Upper lobe of right lung (tissue), 1 donor: ENCODE data around the gene TM7SF2. TPM values are rescaled to one million over a fixed set of nuclear protein-coding genes. Genes with fewer than 3 reads are reported as not detected.
A peak's percentile ranks its signal among the peaks of the same experiment; 100 is the strongest.

Source experiments
- ATAC-seq: fragments of 200-7000 bp; cut with Tn5 transposase; one replicate; pipeline ENCODE4 v1.9.1; 2020; ENCODE audit warnings: mild to moderate bottlenecking, moderate library complexity
- DNase-seq: peaks from one replicate; pipeline ENCODE4 v3.0.0-alpha.2; 2020
- H3K27ac ChIP-seq: fragments of 200-600 bp; one replicate; pipeline ENCODE4 v1.8.0; 2022
- H3K27me3 ChIP-seq: fragments of 200-600 bp; one replicate; pipeline ENCODE4 v1.8.0; 2022; ENCODE audit warnings: mild to moderate bottlenecking
- H3K36me3 ChIP-seq: fragments of 200-600 bp; one replicate; pipeline ENCODE4 v1.8.0; 2022
- H3K4me1 ChIP-seq: fragments of 200-600 bp; one replicate; pipeline ENCODE4 v1.8.0; 2022
- H3K4me3 ChIP-seq: fragments of 200-600 bp; one replicate; pipeline ENCODE4 v1.8.0; 2022; ENCODE audit warnings: mild to moderate bottlenecking
- H3K9me3 ChIP-seq: fragments of 200-600 bp; one replicate; pipeline ENCODE4 v1.8.0; 2022
- CTCF ChIP-seq: fragments of 200-600 bp; IDR thresholded peaks from one replicate; pipeline ENCODE4 v1.8.0; 2022; ENCODE audit warnings: antibody characterized with exemption
- intact Hi-C: fragments of 100-400 bp; cut with DNase I; formaldehyde crosslinking; loops from one replicate; pipeline ENCODE4 v1.11.0; 2022
- microRNA-seq: library from miRNA; unstranded; fragments of <30 nt; microRNA quantifications from one replicate; pipeline ENCODE4 v1.2.0, GENCODE V29; 2020; ENCODE audit warnings: borderline microRNAs expressed
- total RNA-seq: library from RNA; stranded (reverse); fragmentation: NEBNext Ultra II Directional; extraction: Animal tissue kit (Norgen Biotek cat#: 25700); gene quantifications from one replicate; pipeline ENCODE4 v1.2.1, GENCODE V29; 2021
- donor health status: DM: no; HTN: yes; CAD: no; lungs with severe emphysema.

TM7SF2 gene
- total RNA-seq, 1 donor from 2014 or later: 39.0 TPM

GRCh38 chr11:65156926-65157325, 45.3 kb downstream of the TM7SF2 start:
- Histone ChIP-seq H3K27me3 (no peaks in the 10 kb centered on the region), H3K36me3 (no peaks in the 10 kb centered on the region), H3K4me1 (peaks cover under 1% of the 10 kb centered on the region), H3K27ac (no peak overlapping the region), H3K9me3 (no peaks in the 10 kb centered on the region), H3K4me3 (no peak overlapping the region)
- ATAC-seq (no peak), DNase-seq (no peak)
- no peak for TF ChIP-seq CTCF
- intact Hi-C loops: no loop called here

- Histone ChIP-seq H3K4me3 (no peak overlapping the region), H3K4me1 (no peaks in the 10 kb centered on the region), H3K36me3 (no peaks in the 10 kb centered on the region), H3K27me3 (no peaks in the 10 kb centered on the region), H3K9me3 (no peaks in the 10 kb centered on the region), H3K27ac (no peak overlapping the region)
- TF ChIP-seq CTCF: no peak
- DNase-seq: no peak
- peak; percentile 66 for ATAC-seq
- intact Hi-C loops: no loop called here
Measured at GRCh38 chr11:65157336-65157735, 45.7 kb downstream of the TM7SF2 start.

GRCh38 chr11:65159012-65159411, 47.3 kb downstream of the TM7SF2 start:
- H3K36me3 ChIP-seq: no peaks in the 10 kb centered on the region
- no peak overlapping the region for H3K4me3 ChIP-seq
- H3K4me1 ChIP-seq: no peaks in the 10 kb centered on the region
- intact Hi-C loops: no loop called here
- no peak for TF ChIP-seq CTCF
- H3K9me3 ChIP-seq: no peaks in the 10 kb centered on the region
- no peaks in the 10 kb centered on the region for H3K27me3 ChIP-seq
- no peak for ATAC-seq
- no peak overlapping the region for H3K27ac ChIP-seq
- DNase-seq: no peak

- ATAC-seq (no peak), DNase-seq (no peak)
- H3K36me3 ChIP-seq: no peaks in the 10 kb centered on the region
- no peaks in the 10 kb centered on the region for H3K27me3 ChIP-seq
- no peak overlapping the region for H3K4me3 ChIP-seq
- intact Hi-C loops: no loop called here
- TF ChIP-seq CTCF: no peak
- no peak overlapping the region for H3K27ac ChIP-seq
- H3K4me1 ChIP-seq: no peaks in the 10 kb centered on the region
- no peaks in the 10 kb centered on the region for H3K9me3 ChIP-seq
Measured at GRCh38 chr11:65160643-65161042, 49.0 kb downstream of the TM7SF2 start.

GRCh38 chr11:65163684-65164083, 52.0 kb downstream of the TM7SF2 start:
- intact Hi-C loops: no loop called here
- DNase-seq (no peak), ATAC-seq (no peak)
- H3K36me3 ChIP-seq: no peaks in the 10 kb centered on the region
- H3K27ac ChIP-seq: no peak overlapping the region
- no peak overlapping the region for H3K4me3 ChIP-seq
- H3K4me1 ChIP-seq: no peaks in the 10 kb centered on the region
- no peaks in the 10 kb centered on the region for H3K9me3 ChIP-seq
- H3K27me3 ChIP-seq: no peaks in the 10 kb centered on the region
- no peak for TF ChIP-seq CTCF

Small RNA genes lying within 50 kb of the gene (microRNA-seq; reads per million reads assigned to microRNA genes)
- gene MIR6751: 0.50 reads per million

Other genes with a start within 250 kb of the TM7SF2 start
- 94.6 TPM for gene EHD1, start 233.3 kb upstream of the TM7SF2 start, total RNA-seq
- gene ATG2A, start 194.7 kb upstream of the TM7SF2 start, total RNA-seq: 23.2 TPM
- 29.4 TPM for gene PPP2R5B, start 187.2 kb upstream of the TM7SF2 start, total RNA-seq
- gene GPHA2, start 176.0 kb upstream of the TM7SF2 start, total RNA-seq: not detected
- not detected for gene MAJIN, start 139.8 kb upstream of the TM7SF2 start, total RNA-seq
- 7.5 TPM for gene BATF2, start 114.9 kb upstream of the TM7SF2 start, total RNA-seq
- 84.4 TPM for gene ARL2, start 97.7 kb upstream of the TM7SF2 start, total RNA-seq
- gene SNX15, start 84.4 kb upstream of the TM7SF2 start, total RNA-seq: 27.1 TPM
- gene SAC3D1, start 70.7 kb upstream of the TM7SF2 start, total RNA-seq: 10.2 TPM
- gene NAALADL1, start 53.3 kb upstream of the TM7SF2 start, total RNA-seq: 10.0 TPM
- 1.7 TPM for gene CDCA5, start 27.8 kb upstream of the TM7SF2 start, total RNA-seq
- 32.1 TPM for gene ZFPL1, start 27.6 kb upstream of the TM7SF2 start, total RNA-seq
- gene VPS51, start 15.7 kb upstream of the TM7SF2 start, total RNA-seq: 101 TPM
- 7.5 TPM for gene ZNHIT2, start 5.8 kb downstream of the TM7SF2 start, total RNA-seq
- gene FAU, start 10.3 kb downstream of the TM7SF2 start, total RNA-seq: 754 TPM
- 53.7 TPM for gene MRPL49, start 10.4 kb downstream of the TM7SF2 start, total RNA-seq
- gene SYVN1, start 22.6 kb downstream of the TM7SF2 start, total RNA-seq: 69.0 TPM
- not detected for gene SPDYC, start 58.4 kb downstream of the TM7SF2 start, total RNA-seq
- gene CAPN1, start 70.1 kb downstream of the TM7SF2 start, total RNA-seq: 179 TPM
- gene POLA2, start 150.1 kb downstream of the TM7SF2 start, total RNA-seq: 9.5 TPM
- gene CDC42EP2, start 203.0 kb downstream of the TM7SF2 start, total RNA-seq: 27.5 TPM
- 53.7 TPM for gene DPF2, start 222.0 kb downstream of the TM7SF2 start, total RNA-seq
- 0.43 TPM for gene TIGD3, start 242.9 kb downstream of the TM7SF2 start, total RNA-seq